Activated naive CD8-positive, alpha-beta T cell treated with anti-CD3 and anti-CD28 coated beads, Interleukin-2, amount 50 U/mL, for 24 hours (primary cell): ENCODE measurements around the gene SCAANT1.
A peak's percentile ranks its signal among the peaks of the same experiment; 100 is the strongest.

Source experiments
- ATAC-seq: fragments of 150-1000 bp; cut with Tn5 transposase; one replicate; pipeline ENCODE4 v1.10.0; 2021
- DNase-seq: peaks from one replicate; pipeline ENCODE4 v3.0.0; 2021
- H3K27ac Mint-ChIP-seq: one replicate; pipeline ENCODE4 v1.8.0; 2021; ENCODE audit warnings: mild to moderate bottlenecking, mixed read lengths
- H3K27me3 Mint-ChIP-seq: one replicate; pipeline ENCODE4 v1.8.0; 2021; ENCODE audit warnings: mixed read lengths
- H3K36me3 Mint-ChIP-seq: one replicate; pipeline ENCODE4 v1.8.0; 2021; ENCODE audit warnings: low read depth, mixed read lengths
- H3K4me1 Mint-ChIP-seq: one replicate; pipeline ENCODE4 v1.8.0; 2021; ENCODE audit warnings: mixed read lengths
- H3K4me3 Mint-ChIP-seq: one replicate; pipeline ENCODE4 v1.8.0; 2021; ENCODE audit warnings: mild to moderate bottlenecking, moderate library complexity, mixed read lengths
- H3K9me3 Mint-ChIP-seq: one replicate; pipeline ENCODE4 v1.8.0; 2021; ENCODE audit warnings: mixed read lengths

The SCAANT1 gene

DNA sequence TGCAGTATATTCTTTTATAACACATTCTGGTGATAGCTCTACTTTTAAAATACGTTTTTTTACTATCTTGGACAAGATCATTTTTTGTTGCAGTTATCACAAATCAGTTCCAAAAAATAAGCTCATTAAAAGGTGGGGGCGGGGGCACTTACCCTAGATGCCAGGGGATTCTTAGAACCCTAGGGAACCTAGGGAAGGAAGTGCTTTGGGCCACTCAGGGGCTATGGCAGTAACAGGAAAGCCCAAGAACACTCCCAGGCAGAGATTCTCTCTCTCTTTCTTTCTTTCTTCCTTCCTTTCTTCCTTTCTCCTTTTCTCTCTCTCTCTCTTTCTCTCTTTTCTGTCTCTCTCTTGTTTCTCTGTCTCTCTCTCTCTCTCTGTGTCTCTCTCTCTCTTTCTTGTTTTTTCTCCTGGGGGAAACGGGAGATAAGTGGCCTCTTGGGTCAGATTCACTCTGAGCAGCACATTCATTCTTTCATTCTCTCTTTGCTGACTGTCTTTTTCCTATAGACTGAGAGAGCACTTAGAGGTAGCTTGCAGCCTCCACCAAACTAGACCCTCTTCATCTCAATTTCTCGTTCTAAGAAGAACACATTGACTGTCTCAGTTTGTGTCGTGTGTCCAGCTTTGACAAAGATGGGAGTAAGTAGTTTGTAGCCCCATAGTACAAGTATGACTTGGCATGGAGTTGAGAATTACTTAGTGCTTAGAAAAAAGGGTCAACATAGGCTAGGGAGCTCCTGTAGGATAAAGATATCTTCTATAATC, 16.6 kb downstream of the SCAANT1 start:
- H3K9me3 Mint-ChIP-seq: no peaks in the 10 kb centered on the region
- H3K4me1 Mint-ChIP-seq: peaks cover 45% of the 10 kb centered on the region

DNA sequence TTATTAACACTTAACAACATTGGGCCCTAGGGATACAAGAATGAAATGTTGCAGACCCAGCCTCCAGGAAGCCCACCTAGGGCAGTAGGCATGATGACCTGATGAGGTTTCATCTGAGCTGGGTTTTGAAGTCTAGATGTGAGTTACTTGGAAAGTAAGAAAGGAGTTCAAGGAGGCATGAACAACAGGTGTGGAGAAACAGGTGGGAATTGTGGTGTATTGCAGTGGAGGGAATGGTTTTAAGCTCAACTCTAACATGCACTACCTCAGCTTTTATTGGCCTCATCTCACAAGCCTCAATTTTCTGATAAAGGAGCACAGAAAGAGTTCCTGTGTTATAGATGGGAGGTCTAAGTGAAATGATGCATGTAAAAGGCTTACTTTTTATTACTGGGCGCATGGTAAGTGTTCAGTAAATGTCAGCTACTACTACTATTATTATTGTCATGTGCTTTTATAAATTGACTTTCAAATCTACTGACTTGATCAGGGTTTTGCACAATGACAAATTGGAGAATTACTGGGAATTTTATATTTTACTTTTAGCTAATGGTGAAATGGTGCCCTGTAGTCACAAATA, 19.3 kb downstream of the SCAANT1 start:
- DNase-seq: no peak
- no peaks in the 10 kb centered on the region for H3K9me3 Mint-ChIP-seq
- no peaks in the 10 kb centered on the region for H3K27me3 Mint-ChIP-seq
- ATAC-seq: no peak
- peaks cover 35% of the 10 kb centered on the region for H3K4me1 Mint-ChIP-seq
- no peak overlapping the region for H3K27ac Mint-ChIP-seq
- H3K4me3 Mint-ChIP-seq: no peak overlapping the region
- peaks cover 16% of the 10 kb centered on the region for H3K36me3 Mint-ChIP-seq

More for the DNA sequence above, 16.6 kb downstream of the SCAANT1 start:
- no peaks in the 10 kb centered on the region for H3K27me3 Mint-ChIP-seq
- peak overlapping the region; percentile 3 for H3K4me3 Mint-ChIP-seq
- ATAC-seq: no peak
- DNase-seq: no peak
- H3K27ac Mint-ChIP-seq: peak overlapping the region; percentile 61
- H3K36me3 Mint-ChIP-seq: peaks cover 31% of the 10 kb centered on the region

DNA sequence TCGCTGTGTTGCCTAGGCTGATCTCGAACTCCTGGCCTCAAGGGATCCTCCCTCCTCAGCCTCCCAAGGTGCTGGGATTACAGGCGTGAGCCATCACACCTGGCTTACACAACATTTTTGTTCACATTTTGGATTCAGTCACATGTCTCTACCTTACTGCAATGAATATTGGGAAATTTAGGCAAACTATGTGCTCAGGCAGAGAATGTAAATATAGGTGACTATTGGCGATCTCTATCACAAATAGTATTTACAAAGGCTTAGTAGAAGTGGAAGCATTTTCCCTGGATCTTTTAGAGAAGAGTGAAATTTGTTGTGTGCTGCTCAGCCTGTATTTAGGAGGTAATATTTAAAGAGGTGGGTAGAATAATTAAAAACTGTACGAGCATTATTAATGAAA, 20.7 kb downstream of the SCAANT1 start:
- H3K4me3 Mint-ChIP-seq: no peak overlapping the region

DNA sequence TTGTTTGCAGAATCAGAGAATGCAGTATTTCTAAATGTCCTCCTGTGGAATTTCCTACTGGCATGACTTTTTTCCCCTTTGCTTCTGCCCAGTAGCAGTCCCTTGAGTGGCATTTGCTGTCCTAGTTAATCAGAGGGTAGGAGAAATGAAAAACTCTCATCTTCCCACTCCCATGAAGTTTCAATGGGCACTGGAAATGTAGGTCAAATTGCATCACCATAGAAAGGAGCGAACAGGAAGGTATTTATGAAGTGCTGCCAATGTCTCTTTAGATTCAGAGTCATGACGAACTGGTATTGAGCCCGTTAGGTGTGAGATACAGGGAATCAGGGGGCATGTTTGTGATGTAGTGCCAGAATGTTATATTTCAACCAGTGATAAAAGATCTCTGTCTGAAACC, 25.3 kb downstream of the SCAANT1 start:
- Mint-ChIP-seq H3K36me3 (peaks cover 9% of the 10 kb centered on the region), H3K9me3 (no peaks in the 10 kb centered on the region), H3K4me1 (peaks cover 12% of the 10 kb centered on the region), H3K27me3 (no peaks in the 10 kb centered on the region), H3K4me3 (no peak overlapping the region), H3K27ac (no peak overlapping the region)
- ATAC-seq (no peak), DNase-seq (no peak)

More for the DNA sequence above, 20.7 kb downstream of the SCAANT1 start:
- Mint-ChIP-seq H3K4me1 (peaks cover 27% of the 10 kb centered on the region), H3K27ac (no peak overlapping the region), H3K9me3 (no peaks in the 10 kb centered on the region), H3K36me3 (peaks cover 12% of the 10 kb centered on the region), H3K27me3 (no peaks in the 10 kb centered on the region)
- ATAC-seq: no peak
- DNase-seq: no peak

DNA sequence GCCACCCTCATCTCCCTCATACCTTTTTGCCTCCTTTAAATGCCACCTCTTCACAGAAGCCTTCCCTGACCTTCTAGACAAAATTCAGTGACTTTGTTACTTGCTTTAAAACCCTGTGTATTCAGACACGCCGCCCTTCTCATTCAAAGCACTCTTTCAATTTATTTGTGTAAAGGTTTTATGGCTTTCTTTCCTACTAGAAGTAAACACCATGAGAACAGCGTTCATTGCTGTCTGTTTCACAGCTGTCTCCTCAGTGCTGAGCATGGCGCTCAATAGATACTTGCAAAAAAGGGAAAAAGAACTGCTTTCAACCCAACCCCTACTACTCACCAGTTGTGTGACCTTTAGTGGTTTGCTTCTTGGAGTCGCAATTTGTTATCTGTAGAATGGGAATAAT, 31.5 kb downstream of the SCAANT1 start:
- peak overlapping the region; percentile 12 for H3K27ac Mint-ChIP-seq
- peaks cover 50% of the 10 kb centered on the region for H3K4me1 Mint-ChIP-seq
- no peak for ATAC-seq

DNA sequence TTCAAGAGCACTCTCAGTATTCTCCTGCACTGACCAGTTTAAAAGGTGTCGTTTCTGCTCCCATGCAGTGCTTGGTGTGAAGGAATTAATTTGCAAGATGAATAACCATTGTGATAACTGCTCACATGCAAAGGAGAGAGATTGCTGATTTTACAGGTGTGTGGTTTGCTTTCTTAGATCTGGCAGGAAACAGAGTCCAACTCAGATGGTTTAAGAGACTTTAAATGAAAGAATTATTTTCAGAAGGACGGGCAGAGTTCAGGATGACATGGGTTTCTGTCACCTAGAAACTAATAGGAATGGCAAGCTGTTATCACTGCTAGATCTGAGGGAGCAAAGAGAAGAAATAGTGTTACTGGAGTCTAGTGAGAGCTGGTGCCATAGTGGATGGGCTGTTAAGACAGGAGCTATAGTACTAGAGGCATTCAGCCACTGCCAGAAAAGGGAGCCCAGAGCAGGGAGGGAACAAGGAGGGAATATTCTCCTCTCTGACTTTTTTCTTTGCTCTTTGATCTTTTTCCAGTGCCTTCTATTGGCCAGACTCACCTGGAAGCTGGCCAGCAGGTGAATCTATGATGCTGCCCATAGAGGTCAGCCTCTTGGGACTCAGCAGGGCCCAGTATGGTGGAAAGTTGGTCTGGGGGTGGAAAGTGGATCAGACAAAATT, 33.7 kb downstream of the SCAANT1 start:
- Mint-ChIP-seq H3K9me3 (no peaks in the 10 kb centered on the region), H3K27ac (peak overlapping the region; percentile 24), H3K4me1 (peaks cover 57% of the 10 kb centered on the region), H3K27me3 (no peaks in the 10 kb centered on the region), H3K36me3 (peaks cover 8% of the 10 kb centered on the region), H3K4me3 (no peak overlapping the region)
- no peak for DNase-seq
- ATAC-seq: no peak

More for the DNA sequence above, 31.5 kb downstream of the SCAANT1 start:
- DNase-seq: no peak
- no peaks in the 10 kb centered on the region for H3K27me3 Mint-ChIP-seq
- H3K36me3 Mint-ChIP-seq: peaks cover 5% of the 10 kb centered on the region
- no peak overlapping the region for H3K4me3 Mint-ChIP-seq
- H3K9me3 Mint-ChIP-seq: no peaks in the 10 kb centered on the region

DNA sequence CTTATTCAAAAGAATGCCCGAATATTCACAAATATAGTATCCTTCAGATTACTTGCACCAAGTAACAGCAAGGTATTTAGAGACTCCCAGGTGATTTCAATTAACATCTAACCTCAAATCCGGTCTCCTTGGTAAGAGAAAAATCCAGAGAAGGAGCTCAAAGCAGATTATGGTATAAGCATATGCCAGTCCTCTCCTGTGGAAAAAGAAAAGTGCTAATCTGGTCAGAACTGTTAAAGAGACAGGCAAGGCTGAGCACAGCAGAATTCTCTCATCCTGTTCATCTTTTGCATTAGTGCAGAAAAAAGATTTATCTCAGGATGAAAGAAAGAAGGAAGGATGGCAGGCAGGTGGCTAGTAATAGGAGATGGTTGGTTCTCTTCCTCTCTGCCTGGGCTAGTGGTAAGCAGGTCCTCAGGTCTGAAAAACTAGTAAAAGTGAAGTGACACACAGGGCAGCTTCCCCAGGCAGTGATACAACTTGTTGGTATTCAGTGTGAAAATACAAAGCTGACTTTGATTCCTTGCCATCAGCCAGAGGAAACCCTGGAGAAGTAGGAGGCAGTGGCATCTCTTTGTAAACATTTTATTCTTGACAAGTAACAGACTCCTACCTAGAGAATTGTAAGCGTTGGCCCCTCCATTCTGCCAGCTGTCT, 34.3 kb downstream of the SCAANT1 start:
- peaks cover 8% of the 10 kb centered on the region for H3K36me3 Mint-ChIP-seq
- H3K27ac Mint-ChIP-seq: peak overlapping the region; percentile 24
- H3K9me3 Mint-ChIP-seq: no peaks in the 10 kb centered on the region
- H3K4me1 Mint-ChIP-seq: peaks cover 58% of the 10 kb centered on the region
- DNase-seq (no peak), ATAC-seq (no peak)
- H3K27me3 Mint-ChIP-seq: no peaks in the 10 kb centered on the region
- H3K4me3 Mint-ChIP-seq: no peak overlapping the region

DNA sequence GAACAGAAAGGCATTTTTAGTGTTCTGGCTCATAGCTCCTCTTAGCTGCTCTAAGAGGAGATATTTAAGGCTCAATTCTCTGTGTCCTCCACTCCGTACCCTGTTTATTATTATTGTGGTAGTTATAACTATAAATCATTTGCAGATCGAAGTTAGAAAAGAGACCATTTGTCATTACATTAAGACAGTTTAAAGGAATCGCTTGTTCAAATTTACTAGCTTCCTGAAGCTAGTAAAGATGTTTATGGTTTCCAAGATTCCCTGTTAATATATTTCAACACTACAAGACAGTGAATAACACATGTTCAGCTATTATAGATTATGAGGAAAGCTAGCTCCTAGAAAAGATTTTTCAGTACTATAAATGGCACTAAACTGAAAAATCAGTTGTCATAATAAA, 35.9 kb downstream of the SCAANT1 start:
- Mint-ChIP-seq H3K4me1 (peaks cover 58% of the 10 kb centered on the region), H3K4me3 (no peak overlapping the region), H3K27me3 (no peaks in the 10 kb centered on the region), H3K27ac (no peak overlapping the region), H3K9me3 (no peaks in the 10 kb centered on the region), H3K36me3 (peaks cover 5% of the 10 kb centered on the region)
- DNase-seq (no peak), ATAC-seq (no peak)

DNA sequence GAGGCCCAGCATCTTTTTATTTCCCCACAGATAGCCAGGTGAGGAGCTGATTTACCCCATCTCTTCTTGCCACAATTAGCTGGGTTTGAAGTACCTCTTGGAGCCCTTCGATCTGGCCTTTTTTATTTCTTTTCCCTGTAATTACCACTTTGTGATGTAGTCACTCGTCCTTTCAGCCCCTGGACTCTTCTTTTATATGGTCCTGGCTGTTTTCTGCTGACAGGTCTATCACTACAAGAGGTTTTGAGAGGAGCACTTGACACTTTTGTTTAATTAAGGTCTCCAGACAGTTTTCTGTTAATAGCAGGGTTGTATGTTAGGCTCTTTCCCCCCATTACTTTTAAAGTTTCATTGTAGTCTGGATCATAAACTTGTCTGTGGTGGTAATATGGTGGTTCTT, 36.7 kb downstream of the SCAANT1 start:
- H3K4me3 Mint-ChIP-seq: no peak overlapping the region
- H3K9me3 Mint-ChIP-seq: no peaks in the 10 kb centered on the region
- no peak for DNase-seq
- no peak for ATAC-seq
- no peak overlapping the region for H3K27ac Mint-ChIP-seq
- no peaks in the 10 kb centered on the region for H3K27me3 Mint-ChIP-seq
- H3K4me1 Mint-ChIP-seq: peaks cover 54% of the 10 kb centered on the region
- peaks cover 5% of the 10 kb centered on the region for H3K36me3 Mint-ChIP-seq

DNA sequence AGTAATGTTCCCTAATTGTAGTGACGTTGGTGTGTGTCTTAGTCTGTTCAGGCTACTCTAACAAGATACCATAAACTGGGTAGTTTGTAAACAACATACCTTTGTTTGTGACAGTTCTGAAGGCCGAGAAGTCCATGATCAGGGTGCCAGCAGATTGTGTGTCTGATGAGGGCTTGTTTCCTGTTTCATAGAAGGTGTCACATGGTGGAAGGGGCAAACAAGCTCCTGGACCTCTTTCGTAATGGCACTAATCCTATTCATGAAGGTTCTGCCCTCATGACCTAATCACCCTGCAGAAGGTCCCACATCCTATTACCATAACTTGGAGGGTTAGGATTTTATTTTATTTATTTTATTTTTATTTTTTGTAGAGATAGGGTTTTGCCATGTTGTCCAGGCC, 37.4 kb downstream of the SCAANT1 start:
- Mint-ChIP-seq H3K27ac (no peak overlapping the region), H3K9me3 (no peaks in the 10 kb centered on the region), H3K4me3 (no peak overlapping the region), H3K4me1 (peaks cover 52% of the 10 kb centered on the region), H3K36me3 (peaks cover 5% of the 10 kb centered on the region), H3K27me3 (no peaks in the 10 kb centered on the region)
- DNase-seq: no peak
- no peak for ATAC-seq

DNA sequence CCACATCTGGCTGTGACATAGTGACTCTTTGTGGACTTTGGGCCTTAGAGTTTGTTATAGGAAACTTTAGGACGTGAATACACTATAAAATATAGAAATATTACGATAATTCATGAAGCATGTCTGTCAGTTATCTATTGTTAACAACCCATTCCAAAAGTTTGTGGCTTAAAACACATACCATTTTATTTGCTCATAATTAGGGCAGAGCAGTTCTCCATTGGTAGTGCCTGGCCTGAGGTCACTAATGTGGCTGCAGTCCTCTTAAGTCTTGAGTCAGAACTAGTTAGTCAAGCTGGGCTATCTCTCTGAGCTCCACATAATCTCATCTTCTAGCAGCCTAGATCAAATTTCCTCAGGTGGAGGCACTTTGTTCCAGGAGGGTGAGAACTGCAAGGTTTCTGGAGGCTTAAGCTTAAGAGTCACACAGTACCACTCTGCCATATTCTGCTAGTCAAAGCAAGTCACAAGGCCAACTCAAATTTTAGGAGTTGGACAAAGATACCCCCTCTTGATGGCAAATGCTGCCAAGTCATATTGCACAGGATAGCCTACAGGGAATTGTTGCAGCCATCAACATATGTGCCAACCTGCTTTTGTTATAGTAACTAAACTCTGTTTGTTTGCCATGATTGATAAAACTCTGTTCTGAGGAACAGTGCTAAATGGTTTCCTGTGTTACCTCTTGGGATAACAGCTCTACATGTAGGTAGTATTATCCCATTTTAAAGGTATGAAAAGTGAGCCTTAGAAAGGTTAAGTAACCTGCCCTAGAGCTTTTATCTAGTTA, 39.9 kb downstream of the SCAANT1 start:
- Mint-ChIP-seq H3K27ac (no peak overlapping the region), H3K27me3 (no peaks in the 10 kb centered on the region), H3K4me1 (peaks cover 53% of the 10 kb centered on the region), H3K9me3 (no peaks in the 10 kb centered on the region), H3K4me3 (no peak overlapping the region), H3K36me3 (peaks cover 6% of the 10 kb centered on the region)
- DNase-seq: no peak
- ATAC-seq: no peak

DNA sequence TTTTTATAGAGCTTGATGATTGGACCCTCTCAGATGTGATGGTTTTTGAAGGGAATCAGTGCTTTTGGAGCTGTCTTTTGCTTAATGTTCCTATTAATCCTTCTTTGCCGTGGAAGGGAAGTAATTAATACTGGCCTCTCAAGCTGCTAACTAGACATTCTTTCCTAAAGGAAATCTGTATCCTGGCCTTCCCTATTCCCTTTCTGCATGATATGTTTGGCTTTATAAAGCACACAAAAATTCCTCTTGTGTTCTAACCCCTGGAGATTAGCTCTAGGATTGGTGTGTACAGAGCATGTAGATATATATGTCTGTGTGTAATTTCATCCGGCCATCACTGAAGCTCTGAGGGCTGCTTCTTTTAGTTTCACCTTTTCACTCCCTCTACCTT, 41.6 kb downstream of the SCAANT1 start:
- H3K9me3 Mint-ChIP-seq: no peaks in the 10 kb centered on the region
- no peak overlapping the region for H3K4me3 Mint-ChIP-seq
- H3K27me3 Mint-ChIP-seq: no peaks in the 10 kb centered on the region
- no peak for ATAC-seq
- H3K27ac Mint-ChIP-seq: no peak overlapping the region
- peaks cover 15% of the 10 kb centered on the region for H3K36me3 Mint-ChIP-seq
- no peak for DNase-seq
- H3K4me1 Mint-ChIP-seq: peaks cover 52% of the 10 kb centered on the region

DNA sequence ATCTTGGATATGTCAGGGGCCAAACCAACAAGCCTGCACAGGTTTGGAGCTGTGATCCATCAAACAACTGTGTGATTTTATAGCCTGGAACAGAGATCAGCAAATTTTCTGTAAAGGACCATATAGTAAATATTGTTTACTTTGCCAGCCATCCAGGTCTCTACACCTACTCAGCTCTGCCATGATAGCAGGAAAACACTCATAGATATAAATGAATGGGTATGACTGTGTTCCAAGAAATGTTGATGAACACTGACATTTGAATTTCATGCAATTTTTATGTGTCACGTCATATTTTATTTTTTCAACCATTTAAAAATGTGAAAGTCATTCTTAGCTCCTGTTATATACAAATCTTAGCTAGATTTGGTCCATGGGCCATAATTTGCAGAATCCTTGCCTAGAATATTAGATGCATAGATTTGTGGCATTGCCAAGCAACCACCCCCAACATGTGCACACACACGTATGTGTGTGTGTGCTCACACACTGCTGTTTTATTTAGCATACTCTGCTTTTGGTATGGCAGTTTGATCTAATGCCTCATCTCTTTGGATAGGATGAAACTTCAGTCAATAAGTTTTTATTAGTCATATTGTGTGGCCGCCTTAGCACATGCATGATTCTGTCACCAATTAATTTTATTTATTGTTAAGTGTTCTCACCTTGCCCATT, 42.1 kb downstream of the SCAANT1 start:
- Mint-ChIP-seq H3K36me3 (peaks cover 19% of the 10 kb centered on the region), H3K4me3 (no peak overlapping the region), H3K27me3 (no peaks in the 10 kb centered on the region), H3K9me3 (no peaks in the 10 kb centered on the region), H3K4me1 (peaks cover 56% of the 10 kb centered on the region), H3K27ac (no peak overlapping the region)
- DNase-seq: no peak
- ATAC-seq: no peak

DNA sequence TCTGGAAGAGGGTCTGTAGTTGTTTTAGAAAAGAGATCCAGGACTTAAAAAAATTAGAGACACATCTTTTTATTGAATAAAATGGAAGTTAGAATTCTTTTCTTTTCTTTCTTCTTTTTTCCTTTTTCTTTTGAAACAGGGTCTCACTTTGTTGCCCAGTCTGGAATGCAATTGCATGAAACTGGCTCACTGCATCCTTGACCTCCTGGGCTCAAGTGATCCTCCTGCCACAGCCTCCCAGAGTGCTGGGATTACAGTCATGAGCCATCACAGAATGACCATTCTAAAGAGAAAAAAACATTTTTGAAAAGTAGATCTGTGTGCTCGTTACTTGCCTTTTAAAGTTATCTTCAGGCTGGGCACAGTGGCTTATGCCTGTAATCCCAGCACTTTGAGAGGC, 45.0 kb downstream of the SCAANT1 start:
- Mint-ChIP-seq H3K4me3 (no peak overlapping the region), H3K4me1 (peaks cover 57% of the 10 kb centered on the region), H3K27ac (no peak overlapping the region), H3K9me3 (no peaks in the 10 kb centered on the region), H3K27me3 (no peaks in the 10 kb centered on the region), H3K36me3 (peaks cover 23% of the 10 kb centered on the region)
- ATAC-seq (no peak), DNase-seq (no peak)
